Measurements from ENCODE around the gene GLCE.

The GLCE gene

GRCh38 chr15:69160141-69160993 lies at the start of gene GLCE:
Gene GLCE, plus strand, starts transcription at chr15:69160635. Its CDS starts 95,172 bp downstream, at chr15:69255807.
- peak; percentile 96 for DNase-seq

- no peak for DNase-seq
Observed at GRCh38 chr15:69114331-69114928, 46.0 kb upstream of the GLCE start.

GRCh38 chr15:69115031-69115430 lies 45.4 kb upstream of the GLCE start:
- DNase-seq, result no peak

GRCh38 chr15:69116391-69116790 lies 44.0 kb upstream of the GLCE start:
- no peak for DNase-seq

- no peak for DNase-seq
Observed at GRCh38 chr15:69117431-69117871, 43.0 kb upstream of the GLCE start.

- no peak for DNase-seq
Observed at GRCh38 chr15:69118089-69118488, 42.3 kb upstream of the GLCE start.

- no peak for DNase-seq
Observed at GRCh38 chr15:69119001-69119400, 41.4 kb upstream of the GLCE start.

- no peak for DNase-seq
Observed at GRCh38 chr15:69119683-69120395, 40.6 kb upstream of the GLCE start.

GRCh38 chr15:69120732-69121131 lies 39.7 kb upstream of the GLCE start:
- no peak for DNase-seq

- no peak for DNase-seq
Observed at GRCh38 chr15:69121198-69121828, 39.1 kb upstream of the GLCE start.

- no peak for DNase-seq
Observed at GRCh38 chr15:69125236-69125635, 35.2 kb upstream of the GLCE start.

- no peak for DNase-seq
Observed at GRCh38 chr15:69126054-69126469, 34.4 kb upstream of the GLCE start.

GRCh38 chr15:69127306-69127705 lies 33.1 kb upstream of the GLCE start:
- no peak for DNase-seq

GRCh38 chr15:69128667-69129311 lies 31.6 kb upstream of the GLCE start:
- DNase-seq, result no peak

- DNase-seq, result no peak
Observed at GRCh38 chr15:69131362-69132220, 28.8 kb upstream of the GLCE start.

GRCh38 chr15:69132430-69132829 lies 28.0 kb upstream of the GLCE start:
- DNase-seq, result no peak

GRCh38 chr15:69132977-69133861 lies 27.2 kb upstream of the GLCE start:
- DNase-seq, result no peak

- no peak for DNase-seq
Observed at GRCh38 chr15:69133862-69134519, 26.4 kb upstream of the GLCE start.

- no peak for DNase-seq
Observed at GRCh38 chr15:69134791-69135190, 25.6 kb upstream of the GLCE start.

GRCh38 chr15:69135499-69135898 lies 24.9 kb upstream of the GLCE start:
- DNase-seq, result no peak
